Measurements from ENCODE around the gene LEMD2.

Gene LEMD2

GRCh38 chr6:33772082-33772830 lies 16.7 kb downstream of the LEMD2 start:
- no peak for DNase-seq

DNA sequence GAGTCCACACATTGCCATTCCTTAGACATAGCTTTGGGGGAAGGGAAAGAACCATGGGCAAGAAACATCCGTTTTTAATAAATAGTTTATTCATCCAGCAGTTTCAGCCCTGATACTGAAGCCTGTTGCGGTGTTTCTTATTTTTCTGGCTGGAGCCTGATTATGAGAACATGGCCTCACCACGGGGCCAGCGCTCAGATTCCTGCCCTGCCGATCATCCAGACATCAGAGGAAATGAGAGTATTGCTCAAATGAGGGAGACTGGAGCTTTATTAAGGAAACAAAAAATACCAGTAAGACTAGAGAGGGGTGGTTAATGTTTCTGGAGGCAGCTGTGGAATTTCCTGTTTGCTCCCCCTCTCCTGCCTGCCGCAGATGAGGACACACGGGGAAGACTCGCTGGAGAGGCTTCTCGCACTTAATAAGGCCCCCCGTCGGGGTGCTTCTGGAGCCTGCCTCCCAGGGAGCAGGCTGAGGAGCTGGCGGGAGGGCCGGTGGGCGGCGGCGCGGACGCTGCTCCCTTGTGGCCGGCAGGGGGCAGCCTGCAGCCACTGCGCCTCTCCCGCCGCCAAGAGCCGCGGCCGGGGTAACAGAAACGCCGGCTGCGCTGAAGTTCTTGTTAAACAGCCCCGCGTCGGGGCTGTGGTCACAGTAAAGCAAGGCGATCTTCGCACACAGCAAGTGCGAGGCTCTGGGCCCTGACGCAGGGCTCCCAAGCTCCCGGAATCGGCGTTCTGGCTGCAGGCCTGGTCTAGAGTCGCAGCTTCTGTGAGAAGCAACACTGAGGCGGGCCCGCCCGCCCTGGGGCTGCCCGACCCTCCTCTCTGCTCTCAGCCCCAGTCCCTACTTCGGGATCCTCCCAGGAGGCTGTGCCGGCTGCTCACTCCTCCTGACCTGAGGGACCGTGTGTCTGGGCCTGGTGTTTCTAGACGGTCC lies 17.5 kb downstream of the LEMD2 start:
- DNase-seq, result peak; percentile 78

- DNase-seq, result no peak
Measured at GRCh38 chr6:33770833-33771145, 18.1 kb downstream of the LEMD2 start.

DNA sequence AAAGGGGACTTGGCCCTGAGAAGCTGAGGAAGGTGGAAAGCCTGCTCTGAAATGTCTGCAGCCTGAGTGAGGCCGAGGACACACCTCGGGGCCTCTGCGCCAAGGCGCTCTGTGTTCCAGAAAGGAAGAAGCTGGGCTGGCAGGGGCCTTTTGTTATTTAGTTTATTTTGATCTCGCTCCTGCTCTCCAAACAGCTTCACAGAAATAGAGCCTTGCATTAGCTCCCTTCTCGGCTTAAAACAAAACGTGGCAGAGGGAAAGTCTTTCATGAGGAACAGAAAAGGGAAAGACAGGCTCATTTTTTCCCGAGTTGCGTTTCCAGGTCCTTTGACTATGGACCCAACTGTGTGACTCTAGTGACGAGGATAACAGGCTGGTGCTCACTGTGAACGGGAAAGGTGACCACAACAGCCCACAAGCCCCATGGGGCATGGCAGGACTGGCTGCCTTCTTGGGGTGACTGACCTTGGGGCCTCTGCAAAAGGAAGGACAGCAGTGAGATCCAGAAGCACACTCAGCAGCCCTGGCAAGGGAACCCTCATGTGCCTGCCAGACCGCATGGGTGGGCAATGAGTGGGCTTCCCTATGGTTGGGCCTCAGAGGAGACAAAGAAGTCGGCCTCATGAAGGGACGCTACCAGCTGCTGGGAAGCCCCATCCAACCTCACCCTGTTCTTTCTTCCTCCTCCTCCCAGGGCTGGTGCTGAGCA lies 18.7 kb downstream of the LEMD2 start:
- DNase-seq, result no peak

DNA sequence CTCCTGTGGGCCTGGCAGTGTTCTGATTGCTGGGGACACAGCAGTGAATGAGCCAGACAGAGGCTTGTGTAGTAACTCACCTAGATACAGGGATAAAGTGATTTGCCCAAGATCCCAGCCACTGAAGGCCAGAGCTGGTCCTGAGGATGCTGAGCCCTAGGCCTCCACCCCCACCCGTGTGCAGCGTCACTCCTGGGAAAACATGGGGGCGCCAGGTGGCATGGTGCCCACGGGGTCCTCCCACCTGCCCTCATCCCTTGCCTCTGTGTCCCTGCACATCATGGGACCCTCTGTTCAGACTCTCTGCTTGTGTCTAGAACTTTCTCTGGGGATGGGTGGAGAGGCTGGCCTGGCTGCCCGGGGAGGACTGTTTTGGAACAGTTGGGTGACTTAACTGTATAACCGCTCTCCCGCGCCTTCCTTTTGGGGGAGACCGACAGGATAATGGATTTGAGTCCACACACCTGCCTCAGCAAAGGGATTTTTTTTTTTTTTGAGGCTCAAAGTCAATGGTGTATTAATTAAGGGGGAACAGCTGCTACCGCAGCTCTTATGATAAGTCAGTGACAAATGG lies 19.6 kb downstream of the LEMD2 start:
- no peak for DNase-seq

DNA sequence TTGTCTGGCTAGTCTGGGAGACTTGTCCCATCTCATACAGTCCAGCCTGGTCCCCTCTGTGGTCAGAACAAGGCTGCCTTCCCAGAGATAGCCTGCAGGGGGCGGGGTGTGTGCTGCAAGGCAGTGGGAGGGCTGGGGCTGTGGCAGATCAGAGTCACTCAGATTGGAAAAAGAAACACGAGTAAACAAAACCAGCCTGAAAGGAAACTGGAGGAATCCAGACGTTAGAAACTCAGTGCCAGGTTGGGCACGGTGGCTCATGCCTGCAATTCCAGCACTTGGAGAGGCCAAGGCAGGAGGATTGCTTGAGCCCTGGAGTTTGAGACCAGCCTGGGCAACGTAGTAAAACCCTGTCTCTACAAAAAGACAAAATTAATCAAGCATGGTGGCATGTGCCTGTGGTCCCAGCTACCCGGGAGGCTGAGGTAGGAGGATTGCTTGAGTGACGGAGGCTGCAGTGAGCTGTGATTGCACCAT lies 20.2 kb downstream of the LEMD2 start:
- no peak for DNase-seq

- no peak for DNase-seq
Measured at GRCh38 chr6:33766921-33767907, 21.7 kb downstream of the LEMD2 start.

DNA sequence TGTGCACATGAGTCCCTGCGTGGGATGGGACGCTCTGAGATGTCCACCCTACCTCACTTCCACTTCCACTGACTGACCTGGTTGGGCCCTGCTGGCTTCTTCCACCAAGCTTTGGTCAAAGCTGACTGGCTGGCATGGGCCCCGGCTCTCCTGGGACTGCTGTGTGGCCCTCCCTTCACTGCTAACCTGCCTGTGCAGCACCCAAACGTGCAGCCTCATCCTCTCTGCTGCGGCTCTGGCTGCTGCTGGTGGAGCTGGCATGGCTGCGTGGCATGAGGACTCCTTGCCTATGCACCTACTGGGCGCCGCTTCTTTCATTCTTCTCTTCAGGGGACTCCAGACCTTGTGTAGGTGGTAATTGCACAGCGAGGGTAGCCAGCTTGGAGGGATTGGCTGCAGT lies 23.6 kb downstream of the LEMD2 start:
- no peak for DNase-seq

DNA sequence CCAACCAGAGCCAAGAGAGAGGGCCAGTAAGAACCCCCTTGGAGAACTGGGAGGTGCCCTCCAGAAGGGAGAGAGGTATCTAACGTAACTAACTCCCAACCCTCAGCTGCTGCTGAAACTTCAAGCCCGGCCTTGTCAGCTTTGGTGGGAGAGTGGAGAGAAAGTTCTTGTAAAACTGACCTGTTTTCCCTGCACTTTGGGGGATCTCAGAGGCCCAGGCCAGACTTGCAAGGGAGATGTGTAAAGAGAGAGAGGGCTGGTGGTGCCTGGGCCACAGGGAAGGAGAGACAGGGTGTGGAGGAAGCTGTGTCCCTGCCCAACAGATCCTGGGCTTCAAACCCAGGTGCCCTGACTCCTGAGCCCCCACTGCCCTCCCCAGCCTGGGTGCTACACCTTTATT lies 24.9 kb downstream of the LEMD2 start:
- no peak for DNase-seq

DNA sequence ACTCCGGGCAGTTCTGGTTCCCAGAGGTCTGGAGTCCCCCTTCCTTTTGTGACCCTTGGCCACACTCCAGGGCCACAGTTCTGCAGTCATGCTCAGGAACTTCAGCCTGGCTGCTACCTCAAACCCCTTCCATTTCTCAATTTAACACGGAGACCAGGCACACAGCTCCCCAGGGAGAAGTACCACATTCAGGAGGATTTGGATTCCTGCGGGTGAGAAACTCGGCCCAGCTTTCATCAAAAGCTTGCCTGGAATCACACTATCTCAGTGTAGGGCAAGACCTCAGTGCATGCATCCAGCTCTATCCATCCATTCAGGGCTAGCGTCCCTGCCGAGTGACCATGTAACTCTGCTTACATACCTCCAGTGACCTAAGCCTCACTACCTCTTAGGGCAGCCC lies 25.4 kb downstream of the LEMD2 start:
- DNase-seq, result no peak

- DNase-seq, result no peak
Measured at GRCh38 chr6:33762713-33763112, 26.2 kb downstream of the LEMD2 start.

- DNase-seq, result peak; percentile 39
Measured at GRCh38 chr6:33761922-33762629, 26.9 kb downstream of the LEMD2 start.

GRCh38 chr6:33761581-33761921 lies 27.4 kb downstream of the LEMD2 start:
- DNase-seq, result no peak

- DNase-seq, result peak; percentile 39
Measured at GRCh38 chr6:33759887-33760629, 28.9 kb downstream of the LEMD2 start.

GRCh38 chr6:33758815-33759216 lies 30.1 kb downstream of the LEMD2 start:
- no peak for DNase-seq

GRCh38 chr6:33757906-33758305 lies 31.0 kb downstream of the LEMD2 start:
- no peak for DNase-seq

- DNase-seq, result no peak
Measured at GRCh38 chr6:33757113-33757512, 31.8 kb downstream of the LEMD2 start.

DNA sequence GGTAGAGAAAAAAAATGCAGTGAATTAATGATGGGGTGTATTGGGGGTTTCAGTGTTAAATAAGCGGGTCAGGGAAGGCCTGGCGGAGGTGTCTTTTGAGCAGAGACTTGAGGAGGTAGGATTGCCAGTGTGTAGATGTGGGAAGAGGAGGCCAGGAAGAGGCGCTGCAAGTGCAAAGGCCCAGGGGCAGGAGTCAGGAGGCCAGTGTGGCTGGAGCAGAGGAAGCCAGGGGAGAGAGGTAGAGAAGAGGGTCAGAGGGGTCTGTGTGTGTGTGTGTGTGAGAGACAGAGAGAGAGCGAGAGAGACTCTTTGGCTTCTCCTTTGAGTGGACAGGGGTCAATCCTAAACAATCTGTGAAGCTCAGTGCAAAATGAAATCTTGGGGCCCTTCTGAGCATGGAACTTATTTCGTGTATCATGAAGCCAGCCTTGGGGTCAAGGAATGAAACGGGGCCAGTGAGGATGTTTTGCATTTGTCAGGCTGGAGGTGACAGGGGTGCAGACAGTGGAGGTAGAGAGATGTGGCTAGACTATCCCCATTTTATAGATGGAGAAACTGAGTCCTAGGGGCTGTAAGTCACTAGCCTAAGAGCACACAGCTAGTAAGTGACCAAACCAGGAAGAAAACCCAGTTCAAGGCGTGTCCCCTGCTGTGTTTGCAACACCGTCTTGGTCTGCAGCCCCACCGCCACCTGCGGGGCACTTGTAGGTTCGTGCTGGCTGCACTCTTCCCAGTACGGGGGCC lies 32.5 kb downstream of the LEMD2 start:
- DNase-seq, result no peak

DNA sequence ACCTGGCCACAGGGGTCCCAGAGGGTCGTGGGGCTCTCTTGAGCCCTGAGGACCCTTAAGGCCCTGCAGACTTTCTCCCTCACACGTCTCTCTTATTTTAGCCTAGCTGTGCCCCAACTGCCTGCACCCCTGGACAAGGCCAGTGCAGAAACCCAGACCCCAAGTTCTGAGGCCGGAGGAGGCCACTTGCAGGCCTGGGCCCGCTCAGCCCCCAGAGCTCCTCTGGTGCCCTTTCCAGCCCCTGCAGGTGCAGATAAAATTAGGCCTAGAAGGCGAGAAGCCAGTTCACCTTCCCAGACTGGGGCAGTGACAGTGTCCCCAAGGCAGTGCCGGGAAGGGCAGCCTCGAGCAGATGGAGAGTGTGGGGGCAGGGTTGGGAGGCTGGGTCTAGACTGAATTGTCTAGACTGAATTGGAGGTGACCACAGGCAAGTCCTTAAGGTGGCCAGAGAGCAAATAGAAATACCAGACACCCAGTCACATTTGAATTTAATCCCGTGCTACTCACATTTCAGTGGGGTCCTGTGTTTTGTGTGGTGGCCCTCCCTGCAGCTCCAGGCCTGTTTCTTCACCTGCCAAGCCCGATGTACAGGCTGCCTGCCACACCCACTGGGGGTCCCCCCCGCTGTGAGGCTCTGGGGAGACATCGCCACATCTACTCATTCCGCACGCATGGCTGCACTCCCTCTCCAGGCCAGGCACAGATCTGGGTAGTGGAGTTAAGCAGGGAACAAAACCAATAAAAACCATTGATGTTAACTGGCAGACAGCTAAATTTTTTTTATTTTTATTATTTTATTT lies 33.7 kb downstream of the LEMD2 start:
- DNase-seq, result peak; percentile 85
